ENCODE data around the gene SELENOI. TPM values are rescaled to one million over a fixed set of nuclear protein-coding genes. Genes with fewer than 3 reads are reported as not detected.
A peak's percentile ranks its signal among the peaks of the same experiment; 100 is the strongest.

The SELENOI gene
- total RNA-seq, 1 experiment from 2014 or later = 63.3 TPM

GRCh38 chr2:26313446-26313845, 32.5 kb upstream of the SELENOI start (continued):
- no peak for TF ChIP-seq REST (IDR thresholded peaks at IDR 0.05; ENCODE audit: low read depth)
- TF ChIP-seq, protein P1, sequence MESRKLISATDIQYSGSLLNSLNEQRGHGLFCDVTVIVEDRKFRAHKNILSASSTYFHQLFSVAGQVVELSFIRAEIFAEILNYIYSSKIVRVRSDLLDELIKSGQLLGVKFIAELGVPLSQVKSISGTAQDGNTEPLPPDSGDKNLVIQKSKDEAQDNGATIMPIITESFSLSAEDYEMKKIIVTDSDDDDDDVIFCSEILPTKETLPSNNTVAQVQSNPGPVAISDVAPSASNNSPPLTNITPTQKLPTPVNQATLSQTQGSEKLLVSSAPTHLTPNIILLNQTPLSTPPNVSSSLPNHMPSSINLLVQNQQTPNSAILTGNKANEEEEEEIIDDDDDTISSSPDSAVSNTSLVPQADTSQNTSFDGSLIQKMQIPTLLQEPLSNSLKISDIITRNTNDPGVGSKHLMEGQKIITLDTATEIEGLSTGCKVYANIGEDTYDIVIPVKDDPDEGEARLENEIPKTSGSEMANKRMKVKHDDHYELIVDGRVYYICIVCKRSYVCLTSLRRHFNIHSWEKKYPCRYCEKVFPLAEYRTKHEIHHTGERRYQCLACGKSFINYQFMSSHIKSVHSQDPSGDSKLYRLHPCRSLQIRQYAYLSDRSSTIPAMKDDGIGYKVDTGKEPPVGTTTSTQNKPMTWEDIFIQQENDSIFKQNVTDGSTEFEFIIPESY (IDR thresholded peaks at IDR 0.05; ENCODE audit: extremely low read depth, insufficient replicate concordance, low read length) = no peak

DNA sequence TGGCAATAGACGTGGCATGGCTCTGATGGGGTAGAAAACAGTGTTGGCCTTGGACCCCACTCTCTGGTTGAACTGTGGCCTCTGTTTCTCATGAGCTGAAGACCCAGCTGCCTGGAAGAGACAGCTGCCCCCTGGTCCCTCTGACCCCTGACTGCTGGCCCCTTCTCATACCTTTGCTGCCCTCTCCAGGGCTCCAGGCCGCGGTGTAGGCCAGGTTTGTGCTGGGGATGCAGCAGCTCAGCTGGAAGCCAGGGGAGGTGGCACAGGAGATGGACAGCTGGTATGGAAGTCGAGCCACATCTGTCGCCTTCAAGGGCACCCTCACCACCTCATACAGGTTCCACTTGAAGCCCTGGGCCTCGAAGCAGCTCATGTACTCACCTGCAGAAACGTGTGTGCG, 31.7 kb upstream of the SELENOI start:
- POLR2A ChIA-PET = no interaction called here
- H3K9me2 ChIP-seq (ENCODE audit: insufficient read depth) = no peaks in the 10 kb centered on the region
- ATAC-seq = no peak; the same call in 1 of the 2 replicates
- BruUV-seq (replicated peaks) = no TSS peak
- no peak overlapping the region for H2AFZ ChIP-seq (ENCODE audit: low read depth, low read length, poor library complexity, severe bottlenecking)
- no peak overlapping the region for H3K4me2 ChIP-seq (ENCODE audit: low read length)
- H3K9me3 ChIP-seq (ENCODE audit: control insufficient read depth in 1 of 2, insufficient read depth in 1 of 2, low read depth in 1 of 2, low read length in 2 of 2) = no peaks in the 10 kb centered on the region
- CTCF ChIA-PET = no interaction called here
- intact Hi-C loops (cut with micrococcal nuclease) = no loop called here
- DNase-seq (ENCODE audit: low read depth, low spot score) = no peak
- H3K27ac ChIP-seq (ENCODE audit: low read depth, low read length) = no peak overlapping the region
- RAD21 ChIA-PET (ENCODE audit: low non-redundant PET in 1 of 2, low total read pairs in 2 of 2, uncharacterized antibody in 2 of 2, unreplicated experiment in 2 of 2) = no interaction called here
- H3K4me1 ChIP-seq (ENCODE audit: control insufficient read depth in 1 of 2, insufficient read depth in 2 of 2, low read length in 2 of 2) = no peaks in the 10 kb centered on the region
- H3K27me3 ChIP-seq (ENCODE audit: insufficient read depth, low read length) = peaks cover 3% of the 10 kb centered on the region; the same call in 1 of the 2 replicates
- no peaks in the 10 kb centered on the region for H3K36me3 ChIP-seq (ENCODE audit: control insufficient read depth in 1 of 2, insufficient read depth in 2 of 2, low read length in 2 of 2)
- H3K4me3 ChIP-seq (replicated peaks in 1 of 2; ENCODE audit: low read depth in 1 of 2, low read length in 2 of 2) = no peak overlapping the region
- peak; percentile 45; the same call in 1 of the 2 replicates for TF ChIP-seq RAD21 (IDR thresholded peaks at IDR 0.05; ENCODE audit: low read depth)
- TF ChIP-seq CBX3 (IDR thresholded peaks at IDR 0.05; ENCODE audit: low read depth) = no peak
- TF ChIP-seq, protein P2, sequence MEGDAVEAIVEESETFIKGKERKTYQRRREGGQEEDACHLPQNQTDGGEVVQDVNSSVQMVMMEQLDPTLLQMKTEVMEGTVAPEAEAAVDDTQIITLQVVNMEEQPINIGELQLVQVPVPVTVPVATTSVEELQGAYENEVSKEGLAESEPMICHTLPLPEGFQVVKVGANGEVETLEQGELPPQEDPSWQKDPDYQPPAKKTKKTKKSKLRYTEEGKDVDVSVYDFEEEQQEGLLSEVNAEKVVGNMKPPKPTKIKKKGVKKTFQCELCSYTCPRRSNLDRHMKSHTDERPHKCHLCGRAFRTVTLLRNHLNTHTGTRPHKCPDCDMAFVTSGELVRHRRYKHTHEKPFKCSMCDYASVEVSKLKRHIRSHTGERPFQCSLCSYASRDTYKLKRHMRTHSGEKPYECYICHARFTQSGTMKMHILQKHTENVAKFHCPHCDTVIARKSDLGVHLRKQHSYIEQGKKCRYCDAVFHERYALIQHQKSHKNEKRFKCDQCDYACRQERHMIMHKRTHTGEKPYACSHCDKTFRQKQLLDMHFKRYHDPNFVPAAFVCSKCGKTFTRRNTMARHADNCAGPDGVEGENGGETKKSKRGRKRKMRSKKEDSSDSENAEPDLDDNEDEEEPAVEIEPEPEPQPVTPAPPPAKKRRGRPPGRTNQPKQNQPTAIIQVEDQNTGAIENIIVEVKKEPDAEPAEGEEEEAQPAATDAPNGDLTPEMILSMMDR (IDR thresholded peaks at IDR 0.05 in 2 of 3, conservative IDR thresholded peaks at IDR 0.05 in 1 of 3; ENCODE audit: borderline replicate concordance in 1 of 3, insufficient read depth in 1 of 3, low read depth in 2 of 3, low read length in 2 of 3) = peak in 1 of 3 experiments; percentile 20; a peak in 1 of 6 replicates
- H3K79me2 ChIP-seq (ENCODE audit: insufficient read depth, low read length) = no peaks in the 10 kb centered on the region
- H3K9ac ChIP-seq (ENCODE audit: low read length) = no peak overlapping the region
- H4K20me1 ChIP-seq (ENCODE audit: insufficient read depth) = no peaks in the 10 kb centered on the region

Data from HCT116 (cell line).